Gastrocnemius medialis (tissue), 4 donors: ENCODE data around the gene TMPRSS13. TPM values are rescaled to one million over a fixed set of nuclear protein-coding genes. Genes with fewer than 3 reads are reported as not detected.
A peak's percentile ranks its signal among the peaks of the same experiment; 100 is the strongest.

Experiments used
- ATAC-seq, 2 donors: fragments of 150-250 bp; one replicate each; pipeline ENCODE4 v1.9.1; 2016
- DNase-seq, 2 donors: peaks; one replicate each; pipeline ENCODE4 v3.0.0-alpha.2; 2019
- H3K27ac ChIP-seq, 4 donors: fragments of 200-600 bp; sonication (generic); 1 replicate in 1 of 4; 2 replicates in 3 of 4; pipeline ENCODE4 v1.5.1; 2016 to 2018; ENCODE audit warnings: mild to moderate bottlenecking in 2 of 4, moderate library complexity in 1 of 4
- H3K27me3 ChIP-seq, 3 donors: fragments of 200-600 bp; sonication (generic) in 2 of 3; 1 replicate in 1 of 3; 2 replicates in 2 of 3; pipeline versions ENCODE4 v1.5.1 to v1.6.0; 2016 to 2019; ENCODE audit warnings: mild to moderate bottlenecking in 1 of 3, moderate library complexity in 1 of 3
- H3K36me3 ChIP-seq, 2 donors: fragments of 200-600 bp; sonication (generic) in 1 of 2; one replicate each; pipeline ENCODE4 v1.5.1; 2017 to 2018
- H3K4me1 ChIP-seq, 2 donors: fragments of 200-600 bp; sonication (generic) in 1 of 2; one replicate each; pipeline ENCODE4 v1.5.1; 2016 to 2017; ENCODE audit warnings: mild to moderate bottlenecking in 2 of 2
- H3K4me3 ChIP-seq, 4 donors: fragments of 200-600 bp; sonication (generic) in 3 of 4; 1 replicate in 1 of 4; 2 replicates in 3 of 4; pipeline ENCODE4 v1.5.1; 2016 to 2019; ENCODE audit warnings: mild to moderate bottlenecking in 2 of 4
- H3K9me3 ChIP-seq, 3 donors: fragments of 200-600 bp; sonication (generic) in 2 of 3; 1 replicate in 1 of 3; 2 replicates in 2 of 3; pipeline ENCODE4 v1.5.1; 2016 to 2019
- POLR2A ChIP-seq, 2 donors: fragments of 450-650 bp; IDR thresholded peaks; one replicate each; pipeline ENCODE4 v1.6.1; 2017; ENCODE audit warnings: antibody characterized with exemption in 2 of 2, mild to moderate bottlenecking in 2 of 2, moderate library complexity in 2 of 2
- in situ Hi-C, 4 donors: fragments of 200-750 bp; cut with MboI; loops; one replicate each; pipeline versions ENCODE4 v1.15.0 to v1.8.0; 2017; ENCODE audit warnings: low sequenced_read_pairs in 4 of 4
- intact Hi-C: fragments of 100-400 bp; cut with DNase I; formaldehyde crosslinking; loops from one replicate; pipeline ENCODE4 v1.15.1; 2023; ENCODE audit warnings: low total_unique reads
- total RNA-seq, 4 donors: library from RNA; depleted of rRNA; stranded (reverse); fragments of >200 nt; gene quantifications; one replicate each; pipeline versions ENCODE4 v1.1.0 to v1.2.3, GENCODE V29; 2016
- TF ChIP-seq, protein P1 (sequence below), 5 experiments: fragments of 450-650 bp in 3 of 5; fragments of 200-600 bp in 2 of 5; sonication (generic) in 2 of 5; IDR thresholded peaks in 4 of 5; conservative IDR thresholded peaks in 1 of 5; 1 replicate in 4 of 5; 2 replicates in 1 of 5; pipeline ENCODE4 v1.5.1; 2016 to 2019; ENCODE audit warnings: antibody characterized with exemption in 5 of 5, mild to moderate bottlenecking in 3 of 5, moderate library complexity in 3 of 5

The TMPRSS13 gene
- total RNA-seq, 4 donors from 2014 or later, result not detected

GRCh38 chr11:117870103-117870952 is 58.9 kb downstream of the TMPRSS13 start:
- intact Hi-C loops, result no loop called here

GRCh38 chr11:117869604-117870003 is 59.6 kb downstream of the TMPRSS13 start:
- intact Hi-C loops (no loop called here), in situ Hi-C loops (no loop called here)
- no peak for DNase-seq
- peak overlapping the region; percentile 10 to 55 (median 36) for H3K27ac ChIP-seq
- H3K4me3 ChIP-seq, result no peak overlapping the region
- no peak for ATAC-seq
- H3K27me3 ChIP-seq, result peaks cover 0 to 8% (median 7%) of the 10 kb centered on the region in 3 donors
- H3K36me3 ChIP-seq, result no peaks in the 10 kb centered on the region
- H3K9me3 ChIP-seq, result no peaks in the 10 kb centered on the region
- peaks cover 0 to 22% of the 10 kb centered on the region in 2 donors for H3K4me1 ChIP-seq
- no peak for TF ChIP-seq POLR2A (IDR thresholded peaks at IDR 0.05)
- TF ChIP-seq, protein P1, sequence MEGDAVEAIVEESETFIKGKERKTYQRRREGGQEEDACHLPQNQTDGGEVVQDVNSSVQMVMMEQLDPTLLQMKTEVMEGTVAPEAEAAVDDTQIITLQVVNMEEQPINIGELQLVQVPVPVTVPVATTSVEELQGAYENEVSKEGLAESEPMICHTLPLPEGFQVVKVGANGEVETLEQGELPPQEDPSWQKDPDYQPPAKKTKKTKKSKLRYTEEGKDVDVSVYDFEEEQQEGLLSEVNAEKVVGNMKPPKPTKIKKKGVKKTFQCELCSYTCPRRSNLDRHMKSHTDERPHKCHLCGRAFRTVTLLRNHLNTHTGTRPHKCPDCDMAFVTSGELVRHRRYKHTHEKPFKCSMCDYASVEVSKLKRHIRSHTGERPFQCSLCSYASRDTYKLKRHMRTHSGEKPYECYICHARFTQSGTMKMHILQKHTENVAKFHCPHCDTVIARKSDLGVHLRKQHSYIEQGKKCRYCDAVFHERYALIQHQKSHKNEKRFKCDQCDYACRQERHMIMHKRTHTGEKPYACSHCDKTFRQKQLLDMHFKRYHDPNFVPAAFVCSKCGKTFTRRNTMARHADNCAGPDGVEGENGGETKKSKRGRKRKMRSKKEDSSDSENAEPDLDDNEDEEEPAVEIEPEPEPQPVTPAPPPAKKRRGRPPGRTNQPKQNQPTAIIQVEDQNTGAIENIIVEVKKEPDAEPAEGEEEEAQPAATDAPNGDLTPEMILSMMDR (IDR thresholded peaks at IDR 0.05 in 4 of 5, conservative IDR thresholded peaks at IDR 0.05 in 1 of 5), result no peak

More at GRCh38 chr11:117870103-117870952, 58.9 kb downstream of the TMPRSS13 start:
- in situ Hi-C loops, result no loop called here
- Histone ChIP-seq H3K4me1 (peaks cover 6 to 29% of the 10 kb centered on the region in 2 donors), H3K36me3 (no peaks in the 10 kb centered on the region), H3K27ac (peak overlapping the region in 3 of 4 donors; percentile 35 to 47 (median 38)), H3K4me3 (no peak overlapping the region), H3K9me3 (no peaks in the 10 kb centered on the region), H3K27me3 (peaks cover 5 to 8% (median 7%) of the 10 kb centered on the region in 3 donors)
- TF ChIP-seq, protein P1 (IDR thresholded peaks at IDR 0.05 in 4 of 5, conservative IDR thresholded peaks at IDR 0.05 in 1 of 5), result no peak
- TF ChIP-seq POLR2A (IDR thresholded peaks at IDR 0.05), result no peak
- DNase-seq (no peak), ATAC-seq (no peak)

GRCh38 chr11:117868815-117869561 is 60.2 kb downstream of the TMPRSS13 start:
- TF ChIP-seq POLR2A (IDR thresholded peaks at IDR 0.05), result no peak
- TF ChIP-seq, protein P1 (IDR thresholded peaks at IDR 0.05 in 4 of 5, conservative IDR thresholded peaks at IDR 0.05 in 1 of 5), result no peak
- Histone ChIP-seq H3K27ac (peak overlapping the region; percentile 10 to 55 (median 36)), H3K4me1 (peaks cover 0 to 24% of the 10 kb centered on the region in 2 donors), H3K9me3 (no peaks in the 10 kb centered on the region), H3K36me3 (no peaks in the 10 kb centered on the region), H3K27me3 (peaks cover 0 to 7% (median 7%) of the 10 kb centered on the region in 3 donors), H3K4me3 (no peak overlapping the region)
- DNase-seq (no peak), ATAC-seq (no peak)
- in situ Hi-C loops (no loop called here), intact Hi-C loops (no loop called here)

DNA sequence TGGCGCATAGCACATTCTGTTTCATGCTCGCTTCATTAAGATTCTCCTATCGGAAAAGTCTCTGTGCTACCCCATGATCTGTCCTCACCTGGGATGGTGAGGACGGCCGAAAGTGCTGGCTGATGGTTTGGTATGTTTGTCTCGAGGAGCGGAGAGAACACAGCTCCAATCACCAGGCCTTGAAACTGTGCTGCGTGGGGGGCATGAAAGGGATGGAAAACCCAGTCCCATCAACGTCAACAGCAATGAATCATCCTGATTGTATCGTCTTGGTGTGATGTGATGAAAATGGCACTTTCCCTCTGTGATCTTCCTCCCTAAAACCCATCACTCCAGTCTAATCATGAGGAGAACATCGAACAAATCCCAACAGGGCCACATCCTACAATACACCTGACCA is 61.1 kb downstream of the TMPRSS13 start:
- Histone ChIP-seq H3K36me3 (no peaks in the 10 kb centered on the region), H3K4me1 (peaks cover 0 to 16% of the 10 kb centered on the region in 2 donors), H3K27me3 (peaks cover 0 to 7% (median 4%) of the 10 kb centered on the region in 3 donors), H3K9me3 (no peaks in the 10 kb centered on the region), H3K4me3 (no peak overlapping the region), H3K27ac (no peak overlapping the region)
- in situ Hi-C loops (no loop called here), intact Hi-C loops (no loop called here)
- ATAC-seq, result no peak
- DNase-seq, result no peak
- TF ChIP-seq, protein P1 (IDR thresholded peaks at IDR 0.05 in 4 of 5, conservative IDR thresholded peaks at IDR 0.05 in 1 of 5), result no peak
- TF ChIP-seq POLR2A (IDR thresholded peaks at IDR 0.05), result no peak
